ENCODE data around the gene REEP1.

The REEP1 gene

GRCh38 chr2:86193901-86194567 lies 143.4 kb downstream of the REEP1 start:
- no peak for DNase-seq

- no peak for DNase-seq
Measured at GRCh38 chr2:86189782-86190416, 147.5 kb downstream of the REEP1 start.

GRCh38 chr2:86186431-86186830 lies 151.0 kb downstream of the REEP1 start:
- DNase-seq, result no peak

- no peak for DNase-seq
Measured at GRCh38 chr2:86185517-86186212, 151.8 kb downstream of the REEP1 start.

- no peak for DNase-seq
Measured at GRCh38 chr2:86176597-86176996, 160.8 kb downstream of the REEP1 start.

GRCh38 chr2:86175828-86176227 lies 161.6 kb downstream of the REEP1 start:
- no peak for DNase-seq

GRCh38 chr2:86174445-86174844 lies 163.0 kb downstream of the REEP1 start:
- no peak for DNase-seq

GRCh38 chr2:86172610-86173009 lies 164.8 kb downstream of the REEP1 start:
- DNase-seq, result no peak

- no peak for DNase-seq
Measured at GRCh38 chr2:86171295-86171694, 166.1 kb downstream of the REEP1 start.

- DNase-seq, result no peak
Measured at GRCh38 chr2:86170449-86170848, 167.0 kb downstream of the REEP1 start.
